Measurements from ENCODE around the gene RAE1. TPM values are rescaled to one million over a fixed set of nuclear protein-coding genes. Genes with fewer than 3 reads are reported as not detected.

RAE1 gene
- total RNA-seq, 1 donor from 2014 or later, result 14.9 TPM

- Histone ChIP-seq H3K9me3 (no peaks in the 10 kb centered on the region), H3K27ac (no peak overlapping the region), H3K4me3 (no peak overlapping the region), H3K27me3 (no peaks in the 10 kb centered on the region), H3K36me3 (no peaks in the 10 kb centered on the region), H3K4me1 (peaks cover 24% of the 10 kb centered on the region)
- DNase-seq (no peak), ATAC-seq (no peak)
- TF ChIP-seq CTCF (IDR thresholded peaks at IDR 0.05), result no peak
- intact Hi-C loops (cut with DNase I), result no loop called here
These were observed 36.4 kb downstream of the RAE1 start for GRCh38 chr20:57387463-57387862.

- ATAC-seq, result no peak
- no peaks in the 10 kb centered on the region for H3K27me3 ChIP-seq
- no peak overlapping the region for H3K4me3 ChIP-seq
- TF ChIP-seq CTCF (IDR thresholded peaks at IDR 0.05), result no peak
- H3K9me3 ChIP-seq, result no peaks in the 10 kb centered on the region
- H3K36me3 ChIP-seq, result no peaks in the 10 kb centered on the region
- H3K27ac ChIP-seq, result no peak overlapping the region
- peaks cover 29% of the 10 kb centered on the region for H3K4me1 ChIP-seq
- intact Hi-C loops (cut with DNase I), result no loop called here
- no peak for DNase-seq
These were observed 36.9 kb downstream of the RAE1 start for GRCh38 chr20:57387945-57388371.

DNA sequence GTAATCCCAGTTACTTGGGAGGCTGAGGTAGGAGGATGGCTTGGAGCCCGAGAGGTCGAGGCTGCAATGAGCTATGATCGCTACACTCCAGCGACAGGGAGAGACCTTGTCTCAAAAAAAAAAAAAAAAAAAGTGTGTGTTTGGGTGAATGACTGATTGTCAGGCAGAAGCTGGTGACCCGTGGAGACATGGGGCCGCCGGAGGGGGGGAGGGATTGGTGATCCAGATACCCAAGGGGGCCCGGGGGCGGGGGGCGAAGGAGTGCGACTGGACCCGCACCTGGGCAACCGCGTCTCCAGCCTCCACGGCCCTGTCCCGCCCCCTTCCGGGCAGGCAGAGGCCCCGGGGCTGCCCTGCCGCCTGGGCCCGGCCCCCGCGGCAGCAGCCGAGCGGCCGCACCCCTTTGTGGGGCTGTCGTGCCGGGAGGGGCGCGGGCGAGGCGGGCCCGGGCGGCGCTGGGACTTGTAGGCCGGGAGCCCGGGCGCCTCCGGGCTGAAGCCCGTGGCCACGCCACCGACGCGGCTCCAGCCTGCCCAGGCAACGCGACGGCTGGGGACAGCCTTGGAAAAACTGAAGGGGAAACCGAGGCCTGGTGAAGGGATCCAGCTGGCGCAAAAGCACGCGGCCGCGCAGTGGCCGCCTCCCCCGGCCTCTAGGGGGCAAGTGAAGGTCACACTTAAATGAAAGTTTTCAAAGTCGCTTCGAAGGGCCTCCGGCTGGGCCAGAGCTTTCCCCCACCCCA is 38.1 kb downstream of the RAE1 start:
- DNase-seq (peak; percentile 93), ATAC-seq (peak; percentile 88)
- Histone ChIP-seq H3K4me1 (peaks cover 35% of the 10 kb centered on the region), H3K4me3 (peak overlapping the region; percentile 45), H3K36me3 (no peaks in the 10 kb centered on the region), H3K9me3 (no peaks in the 10 kb centered on the region), H3K27ac (peak overlapping the region; percentile 48), H3K27me3 (no peaks in the 10 kb centered on the region)
- intact Hi-C loops (cut with DNase I), result no loop called here
- TF ChIP-seq CTCF (IDR thresholded peaks at IDR 0.05), result peak; percentile 35

DNA sequence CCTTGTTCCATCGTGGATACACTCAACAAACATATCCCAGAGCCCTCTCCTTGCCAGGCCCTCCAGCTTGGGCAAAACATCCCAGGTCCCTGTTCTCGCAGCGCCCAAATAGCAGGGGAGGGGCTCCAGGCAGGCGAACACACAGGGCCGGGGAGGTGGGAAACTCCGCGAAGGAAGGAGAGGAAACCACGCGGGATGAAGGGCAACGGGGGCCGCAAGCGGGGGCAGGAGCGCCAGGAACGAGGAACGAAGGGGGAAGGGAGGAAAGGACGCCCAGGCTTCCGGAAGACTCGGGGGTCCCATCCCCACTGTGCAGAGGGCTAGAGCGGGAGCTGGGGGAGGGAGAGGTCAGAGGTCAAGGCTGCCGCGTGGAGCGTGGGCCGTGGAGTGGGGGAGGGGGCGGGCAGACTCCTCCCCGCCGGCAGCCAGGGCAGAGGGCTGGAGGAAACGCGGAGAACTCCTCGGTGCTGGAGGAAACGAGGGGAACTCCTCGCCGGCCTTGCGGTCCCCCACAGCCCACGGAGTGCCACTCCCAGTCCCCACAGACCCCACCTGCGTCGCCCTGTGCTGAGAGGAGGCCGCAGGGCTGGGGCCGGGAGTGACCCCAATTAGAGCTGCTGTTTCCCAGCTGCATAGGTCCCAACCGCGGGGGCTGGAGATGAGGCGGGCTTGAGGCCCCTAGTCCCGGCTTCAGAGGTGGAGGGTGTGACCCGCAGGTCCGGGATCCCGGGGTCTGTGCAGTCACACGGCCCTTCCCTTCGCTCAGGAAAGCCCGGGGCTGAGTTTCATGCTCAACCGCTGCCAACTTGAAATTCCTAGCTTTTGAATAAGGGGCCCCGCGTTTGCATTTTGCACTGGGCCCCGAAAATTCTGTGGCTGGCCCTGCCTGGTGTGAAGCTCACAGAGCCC is 38.9 kb downstream of the RAE1 start:
- ATAC-seq, result peak; percentile 2
- Histone ChIP-seq H3K27me3 (no peaks in the 10 kb centered on the region), H3K4me3 (peak overlapping the region; percentile 45), H3K27ac (peak overlapping the region; percentile 48), H3K9me3 (no peaks in the 10 kb centered on the region), H3K4me1 (peaks cover 34% of the 10 kb centered on the region), H3K36me3 (peaks cover 3% of the 10 kb centered on the region)
- TF ChIP-seq CTCF (IDR thresholded peaks at IDR 0.05), result no peak
- peak; percentile 68 for DNase-seq
- intact Hi-C loops (cut with DNase I), result no loop called here

DNA sequence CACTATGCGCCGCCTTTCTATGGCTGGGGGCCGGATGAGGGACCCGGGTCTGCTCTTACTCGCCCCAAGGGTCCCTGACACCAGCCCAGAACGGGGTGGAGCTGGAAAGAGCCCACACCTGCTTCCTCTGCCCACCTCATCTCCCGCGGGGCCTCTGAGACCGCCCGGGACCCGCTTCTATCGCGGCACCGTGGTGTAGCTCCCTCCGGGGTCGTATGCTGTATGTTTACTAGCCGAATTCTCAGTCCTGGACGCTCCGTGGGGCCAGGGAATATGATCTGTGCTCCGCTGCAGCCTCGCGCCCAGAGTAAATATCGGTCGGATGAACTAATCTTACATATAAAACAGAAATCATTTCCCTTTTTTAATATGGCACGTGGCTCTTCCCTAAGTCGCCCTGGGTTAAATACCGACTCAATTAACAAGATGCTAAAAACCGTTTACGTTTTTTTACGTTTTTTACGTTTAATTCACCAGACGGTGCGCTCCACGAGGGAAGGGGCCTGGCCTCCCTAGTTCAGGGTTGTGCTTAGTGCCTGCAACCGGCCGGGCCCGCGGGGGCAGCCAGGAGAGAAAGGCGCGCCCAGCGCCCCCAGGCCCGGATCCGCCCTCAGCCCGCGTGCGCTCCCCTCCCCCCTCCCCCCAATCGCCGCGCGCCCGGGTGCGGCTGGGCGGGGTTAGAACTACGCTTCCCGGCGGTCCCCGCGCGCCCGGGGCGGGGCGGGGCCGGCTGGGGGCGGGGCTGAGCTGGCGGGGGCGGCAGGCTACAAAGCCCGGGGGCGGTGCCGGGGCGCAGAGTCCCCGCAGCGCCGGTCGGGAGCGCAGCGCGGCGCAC is 39.8 kb downstream of the RAE1 start, which contains the start of gene RBM38:
Gene RBM38, plus strand, starts transcription at position 793 of the 835 bp plus-strand sequence. CDS start 186 bp downstream, outside the sequence.
- Histone ChIP-seq H3K27me3 (no peaks in the 10 kb centered on the region), H3K9me3 (no peaks in the 10 kb centered on the region), H3K4me3 (peak within 1 kb of the TSS; percentile 64), H3K36me3 (peaks cover 6% of the 10 kb centered on the region), H3K4me1 (peaks cover 39% of the 10 kb centered on the region), H3K27ac (peak within 1 kb of the TSS; percentile 55)
- DNase-seq (peak; percentile 83), ATAC-seq (peak; percentile 89)
- intact Hi-C loops (cut with DNase I), result no loop called here
- no peak for TF ChIP-seq CTCF (IDR thresholded peaks at IDR 0.05)
